Measurements from ENCODE around the gene EMP2.

EMP2 gene

GRCh38 chr16:10571354-10571753, 9.0 kb downstream of the EMP2 start:
- TF ChIP-seq, protein P1, sequence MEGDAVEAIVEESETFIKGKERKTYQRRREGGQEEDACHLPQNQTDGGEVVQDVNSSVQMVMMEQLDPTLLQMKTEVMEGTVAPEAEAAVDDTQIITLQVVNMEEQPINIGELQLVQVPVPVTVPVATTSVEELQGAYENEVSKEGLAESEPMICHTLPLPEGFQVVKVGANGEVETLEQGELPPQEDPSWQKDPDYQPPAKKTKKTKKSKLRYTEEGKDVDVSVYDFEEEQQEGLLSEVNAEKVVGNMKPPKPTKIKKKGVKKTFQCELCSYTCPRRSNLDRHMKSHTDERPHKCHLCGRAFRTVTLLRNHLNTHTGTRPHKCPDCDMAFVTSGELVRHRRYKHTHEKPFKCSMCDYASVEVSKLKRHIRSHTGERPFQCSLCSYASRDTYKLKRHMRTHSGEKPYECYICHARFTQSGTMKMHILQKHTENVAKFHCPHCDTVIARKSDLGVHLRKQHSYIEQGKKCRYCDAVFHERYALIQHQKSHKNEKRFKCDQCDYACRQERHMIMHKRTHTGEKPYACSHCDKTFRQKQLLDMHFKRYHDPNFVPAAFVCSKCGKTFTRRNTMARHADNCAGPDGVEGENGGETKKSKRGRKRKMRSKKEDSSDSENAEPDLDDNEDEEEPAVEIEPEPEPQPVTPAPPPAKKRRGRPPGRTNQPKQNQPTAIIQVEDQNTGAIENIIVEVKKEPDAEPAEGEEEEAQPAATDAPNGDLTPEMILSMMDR (IDR thresholded peaks at IDR 0.05), result no peak

DNA sequence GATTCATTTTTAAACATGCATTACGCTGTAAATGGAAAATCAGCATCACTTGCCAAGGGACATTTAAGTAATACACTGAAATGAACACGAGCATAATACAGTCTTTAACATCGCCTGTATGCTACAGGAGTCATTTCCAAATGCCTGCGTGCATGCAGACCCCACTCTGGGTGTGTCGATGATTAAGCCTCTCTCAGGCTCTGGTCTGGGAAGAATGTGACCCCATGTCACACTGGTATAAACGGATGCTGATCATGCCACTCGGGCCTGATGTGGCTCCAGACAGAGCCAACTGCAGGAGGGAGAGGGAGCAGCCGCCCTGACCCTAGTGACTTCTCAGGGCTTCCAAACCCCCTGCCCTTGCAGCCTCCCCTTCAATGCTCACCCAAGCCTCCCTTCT, 10.8 kb downstream of the EMP2 start:
- TF ChIP-seq, protein P1 (IDR thresholded peaks at IDR 0.05), result no peak

DNA sequence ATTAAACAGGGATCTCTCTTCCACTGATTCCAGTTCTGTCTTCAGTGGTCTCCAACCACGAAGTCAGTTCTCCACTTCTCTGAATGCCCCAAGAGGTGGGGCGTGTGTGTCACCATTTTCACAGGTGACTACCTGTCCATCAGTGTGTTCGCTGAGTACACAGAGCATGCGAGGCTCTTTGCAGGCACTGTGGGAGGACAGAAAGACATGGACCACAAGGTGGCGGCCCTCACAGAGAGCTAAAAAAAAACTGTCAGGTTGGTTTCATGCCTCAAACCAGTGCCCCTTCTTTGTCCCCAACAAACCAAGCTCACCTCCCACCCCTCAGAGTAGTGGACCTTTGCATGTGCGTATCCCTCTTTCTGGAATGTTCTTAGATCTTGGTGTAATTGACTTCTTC, 13.8 kb downstream of the EMP2 start:
- TF ChIP-seq, protein P1 (IDR thresholded peaks at IDR 0.05), result no peak

- TF ChIP-seq, protein P1 (IDR thresholded peaks at IDR 0.05), result no peak
Measured at GRCh38 chr16:10565167-10565566, 15.2 kb downstream of the EMP2 start.

DNA sequence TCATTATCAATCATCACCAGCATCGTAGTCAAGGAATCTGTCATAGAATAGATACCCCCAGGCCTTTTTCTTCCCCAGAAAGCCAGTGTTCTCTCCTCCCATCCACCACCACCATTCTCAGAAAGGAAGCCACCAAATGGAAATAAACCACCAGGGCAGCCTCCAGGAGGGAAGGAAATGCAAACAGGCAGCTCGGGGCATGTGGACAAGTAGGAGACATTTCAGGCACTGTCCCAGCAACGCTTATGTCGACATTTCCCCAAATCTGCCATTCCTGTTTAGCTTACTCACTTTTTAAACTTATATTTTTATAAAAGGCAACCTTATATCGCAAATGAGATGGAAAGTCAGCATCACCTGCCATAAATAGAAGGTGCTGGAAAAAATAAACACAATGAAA, 15.8 kb downstream of the EMP2 start:
- TF ChIP-seq, protein P1 (IDR thresholded peaks at IDR 0.05), result no peak

DNA sequence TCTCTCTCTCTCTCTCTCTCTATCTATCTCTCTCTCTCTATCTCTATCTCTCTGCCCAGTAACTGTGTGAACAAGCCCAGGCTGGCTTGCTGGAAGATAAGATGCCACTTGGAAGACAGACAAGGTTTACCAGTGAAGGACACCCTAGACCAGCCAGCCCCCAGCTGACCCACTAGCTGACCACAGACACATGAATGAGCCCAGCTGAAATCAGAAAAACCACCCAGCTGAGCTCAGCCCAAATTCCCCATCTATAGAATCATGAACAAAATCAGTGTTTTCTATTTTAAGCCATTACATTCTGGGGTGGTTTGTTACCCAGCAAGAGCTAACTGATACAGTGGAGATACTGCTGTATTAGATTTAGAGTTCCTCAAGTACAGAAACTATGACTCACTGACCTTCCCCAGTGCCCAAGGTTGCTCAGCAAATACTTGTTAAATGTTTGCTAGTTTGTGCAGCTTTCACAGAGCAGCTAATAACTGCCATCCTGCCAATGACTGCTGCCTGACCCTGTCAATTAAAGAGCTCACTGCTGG, 18.0 kb downstream of the EMP2 start:
- TF ChIP-seq, protein P1 (IDR thresholded peaks at IDR 0.05), result no peak

GRCh38 chr16:10561425-10561824, 19.0 kb downstream of the EMP2 start:
- TF ChIP-seq, protein P1 (IDR thresholded peaks at IDR 0.05), result no peak

- TF ChIP-seq, protein P1 (IDR thresholded peaks at IDR 0.05), result no peak
Measured at GRCh38 chr16:10561001-10561400, 19.4 kb downstream of the EMP2 start.

Measured in LNCAP (cell line).